Heart left ventricle (tissue), 13 donors: ENCODE results near the gene ACOXL.

ENCODE experiments used
- POLR2A ChIP-seq, 2 donors: fragments of 450-650 bp; IDR thresholded peaks; one replicate each; pipeline ENCODE4 v1.6.1; 2017; ENCODE audit warnings: antibody characterized with exemption in 2 of 2, mild to moderate bottlenecking in 2 of 2, moderate library complexity in 2 of 2
- TF ChIP-seq, protein P1 (sequence below), 12 donors: fragments of 200-600 bp; sonication (generic) in 4 of 12; IDR thresholded peaks; one replicate each; pipeline versions ENCODE4 v1.5.0 to v1.8.0; 2018 to 2022; ENCODE audit warnings: antibody characterized with exemption in 12 of 12, mild to moderate bottlenecking in 5 of 12
- donor health status: ischemic (EF 13 %, LVEDD 7.1; RV severe dilation, severe dysfunction).
- donor health status: DM: no; HTN: yes; CAD: no.
- donor health status: DM: no; HTN: no; CAD: no.
- donor health status: ischemic (EF 25% LVEDD 6.9; RV normal size, moderate dysfunction).
- donor health status: ischemic (EF 25% LVEDD 5.7; RV mildly dilated, moderate dysfunction).
- donor health status: ischemic (EF 35%, LVEDD 5.7; RV mildly dilated, moderate dysfunction).
- donor health status: nonischemic (EF 11% LVEDD 7.7; RV severe dilation, severe dysfunction).
- donor health status: DM: yes; HTN: yes; CAD: no.
- donor health status: PGD.
- donor health status: ischemic (EF 29% LVEDD 5.4; RV normal size, mild dysfunction).
- donor health status: nonischemic (EF 23%, LVEDD 6.1; RV moderate dilation, normal function).

- no peak for TF ChIP-seq POLR2A (IDR thresholded peaks at IDR 0.05)
- TF ChIP-seq, protein P1, sequence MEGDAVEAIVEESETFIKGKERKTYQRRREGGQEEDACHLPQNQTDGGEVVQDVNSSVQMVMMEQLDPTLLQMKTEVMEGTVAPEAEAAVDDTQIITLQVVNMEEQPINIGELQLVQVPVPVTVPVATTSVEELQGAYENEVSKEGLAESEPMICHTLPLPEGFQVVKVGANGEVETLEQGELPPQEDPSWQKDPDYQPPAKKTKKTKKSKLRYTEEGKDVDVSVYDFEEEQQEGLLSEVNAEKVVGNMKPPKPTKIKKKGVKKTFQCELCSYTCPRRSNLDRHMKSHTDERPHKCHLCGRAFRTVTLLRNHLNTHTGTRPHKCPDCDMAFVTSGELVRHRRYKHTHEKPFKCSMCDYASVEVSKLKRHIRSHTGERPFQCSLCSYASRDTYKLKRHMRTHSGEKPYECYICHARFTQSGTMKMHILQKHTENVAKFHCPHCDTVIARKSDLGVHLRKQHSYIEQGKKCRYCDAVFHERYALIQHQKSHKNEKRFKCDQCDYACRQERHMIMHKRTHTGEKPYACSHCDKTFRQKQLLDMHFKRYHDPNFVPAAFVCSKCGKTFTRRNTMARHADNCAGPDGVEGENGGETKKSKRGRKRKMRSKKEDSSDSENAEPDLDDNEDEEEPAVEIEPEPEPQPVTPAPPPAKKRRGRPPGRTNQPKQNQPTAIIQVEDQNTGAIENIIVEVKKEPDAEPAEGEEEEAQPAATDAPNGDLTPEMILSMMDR (IDR thresholded peaks at IDR 0.05), result no peak
Observed at GRCh38 chr2:110997331-110998045, 265.1 kb downstream of the ACOXL start.
